ENCODE measurements around the gene KRTAP23-1.

Gene KRTAP23-1

DNA sequence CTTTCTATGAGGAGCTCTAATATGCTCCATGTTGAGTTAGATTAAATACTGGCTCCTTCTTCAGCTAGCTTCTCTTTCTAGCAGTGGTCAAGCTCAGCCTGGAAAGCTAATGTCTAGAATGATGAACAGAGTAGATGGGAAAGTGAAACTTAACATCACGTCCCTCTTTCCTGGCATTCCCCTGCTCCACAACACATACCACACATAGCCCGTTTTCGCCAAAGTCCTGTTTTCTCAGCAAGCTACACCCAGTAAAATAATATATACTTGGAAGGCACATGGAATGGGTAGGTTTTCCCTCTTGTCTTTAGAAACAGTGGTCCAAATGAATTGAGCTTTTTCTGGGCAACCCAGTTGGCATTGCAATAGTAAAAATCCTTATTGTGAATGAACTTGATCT is 14.7 kb downstream of the KRTAP23-1 start:
- Histone ChIP-seq H3K27me3 (replicated peaks; ENCODE audit: control insufficient read depth, insufficient read depth, low read length) (no peaks in the 10 kb centered on the region), H3K4me3 (replicated peaks; ENCODE audit: low read depth, low read length) (no peak overlapping the region), H3K36me3 (ENCODE audit: control insufficient read depth, insufficient read depth, low read length) (no peaks in the 10 kb centered on the region)
- DNase-seq (ENCODE audit: extremely low read depth, insufficient read length) = no peak
- TF ChIP-seq, protein P1, sequence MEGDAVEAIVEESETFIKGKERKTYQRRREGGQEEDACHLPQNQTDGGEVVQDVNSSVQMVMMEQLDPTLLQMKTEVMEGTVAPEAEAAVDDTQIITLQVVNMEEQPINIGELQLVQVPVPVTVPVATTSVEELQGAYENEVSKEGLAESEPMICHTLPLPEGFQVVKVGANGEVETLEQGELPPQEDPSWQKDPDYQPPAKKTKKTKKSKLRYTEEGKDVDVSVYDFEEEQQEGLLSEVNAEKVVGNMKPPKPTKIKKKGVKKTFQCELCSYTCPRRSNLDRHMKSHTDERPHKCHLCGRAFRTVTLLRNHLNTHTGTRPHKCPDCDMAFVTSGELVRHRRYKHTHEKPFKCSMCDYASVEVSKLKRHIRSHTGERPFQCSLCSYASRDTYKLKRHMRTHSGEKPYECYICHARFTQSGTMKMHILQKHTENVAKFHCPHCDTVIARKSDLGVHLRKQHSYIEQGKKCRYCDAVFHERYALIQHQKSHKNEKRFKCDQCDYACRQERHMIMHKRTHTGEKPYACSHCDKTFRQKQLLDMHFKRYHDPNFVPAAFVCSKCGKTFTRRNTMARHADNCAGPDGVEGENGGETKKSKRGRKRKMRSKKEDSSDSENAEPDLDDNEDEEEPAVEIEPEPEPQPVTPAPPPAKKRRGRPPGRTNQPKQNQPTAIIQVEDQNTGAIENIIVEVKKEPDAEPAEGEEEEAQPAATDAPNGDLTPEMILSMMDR (IDR thresholded peaks at IDR 0.05; ENCODE audit: insufficient read depth, low read length, poor library complexity, severe bottlenecking) = no peak

DNA sequence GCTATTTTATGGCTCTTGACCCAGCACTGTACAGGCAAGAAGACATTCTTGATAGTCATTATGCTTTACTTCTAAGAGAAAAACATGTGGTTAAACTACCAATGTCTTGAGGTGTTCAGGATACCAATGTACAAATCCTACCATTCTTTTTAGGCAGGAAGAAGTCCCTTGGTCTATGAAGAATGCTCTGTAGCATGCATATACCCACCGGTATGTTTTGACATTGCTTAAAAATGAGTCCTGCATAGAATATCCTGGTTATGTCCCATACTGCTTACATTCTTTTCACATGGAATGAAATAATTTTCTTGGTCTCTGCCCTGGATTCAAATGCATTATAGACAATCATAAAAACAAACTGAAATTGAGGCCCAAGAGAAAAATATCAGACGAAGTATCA is 15.7 kb downstream of the KRTAP23-1 start:
- Histone ChIP-seq H3K4me3 (replicated peaks; ENCODE audit: low read depth, low read length) (no peak overlapping the region), H3K36me3 (ENCODE audit: control insufficient read depth, insufficient read depth, low read length) (no peaks in the 10 kb centered on the region), H3K27me3 (replicated peaks; ENCODE audit: control insufficient read depth, insufficient read depth, low read length) (no peaks in the 10 kb centered on the region)
- no peak for DNase-seq (ENCODE audit: extremely low read depth, insufficient read length)
- TF ChIP-seq, protein P1 (IDR thresholded peaks at IDR 0.05; ENCODE audit: insufficient read depth, low read length, poor library complexity, severe bottlenecking) = no peak

DNA sequence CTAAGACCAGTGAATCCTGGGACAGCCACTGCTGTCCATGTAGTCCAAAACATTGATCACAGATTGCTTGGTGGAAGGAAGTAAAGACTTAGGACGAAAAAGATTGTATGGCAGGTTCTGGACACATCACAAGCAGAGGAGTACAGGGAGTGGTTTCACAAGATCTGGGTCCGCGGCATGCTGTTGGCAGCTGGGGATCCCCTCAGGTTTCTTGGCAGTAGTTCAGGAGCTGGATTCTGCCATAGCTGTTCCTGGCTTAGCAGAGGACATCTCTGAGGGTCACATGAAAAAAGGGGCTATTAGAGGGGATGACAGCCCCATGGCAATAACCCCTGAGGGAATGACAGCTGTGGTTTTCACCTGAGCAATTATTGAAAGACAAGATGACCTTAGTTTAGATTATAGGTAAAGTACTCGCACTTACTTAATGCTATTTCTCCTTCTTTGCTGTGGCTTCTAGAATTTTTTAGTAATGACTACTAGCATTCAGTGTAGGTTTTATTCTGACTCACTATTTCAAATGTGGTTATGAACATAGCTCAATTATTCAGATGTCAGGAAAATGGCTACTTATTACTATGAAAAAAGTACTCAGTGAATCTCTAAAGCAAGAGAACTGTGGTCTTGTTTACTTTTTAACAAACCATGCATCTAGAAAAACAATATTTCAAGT is 19.1 kb downstream of the KRTAP23-1 start:
- H3K4me3 ChIP-seq (replicated peaks; ENCODE audit: low read depth, low read length) = no peak overlapping the region
- no peak for DNase-seq (ENCODE audit: extremely low read depth, insufficient read length)
- no peaks in the 10 kb centered on the region for H3K27me3 ChIP-seq (replicated peaks; ENCODE audit: control insufficient read depth, insufficient read depth, low read length)
- TF ChIP-seq, protein P1 (IDR thresholded peaks at IDR 0.05; ENCODE audit: insufficient read depth, low read length, poor library complexity, severe bottlenecking) = no peak
- H3K36me3 ChIP-seq (ENCODE audit: control insufficient read depth, insufficient read depth, low read length) = no peaks in the 10 kb centered on the region

DNA sequence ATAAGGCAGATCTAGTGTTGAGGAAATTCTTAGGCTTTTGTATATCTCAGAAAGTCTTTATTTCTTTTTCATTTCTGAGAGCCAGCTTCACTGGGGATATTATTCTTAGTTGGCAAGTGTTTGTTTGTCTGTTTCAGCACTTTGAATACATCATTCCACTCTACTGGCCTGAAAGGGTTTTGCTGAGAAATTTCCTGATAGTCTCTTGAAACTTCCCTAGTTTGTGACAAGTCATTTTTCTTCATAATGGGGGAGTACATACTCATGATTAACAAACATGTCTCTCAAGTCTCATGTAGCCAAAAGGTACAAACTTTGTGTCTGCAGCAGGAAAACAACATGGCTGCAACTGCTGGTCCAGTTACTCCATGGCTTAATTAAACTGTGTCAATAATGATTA is 22.0 kb downstream of the KRTAP23-1 start:
- TF ChIP-seq, protein P1 (IDR thresholded peaks at IDR 0.05; ENCODE audit: insufficient read depth, low read length, poor library complexity, severe bottlenecking) = no peak
- Histone ChIP-seq H3K36me3 (ENCODE audit: control insufficient read depth, insufficient read depth, low read length) (no peaks in the 10 kb centered on the region), H3K4me3 (replicated peaks; ENCODE audit: low read depth, low read length) (no peak overlapping the region), H3K27me3 (replicated peaks; ENCODE audit: control insufficient read depth, insufficient read depth, low read length) (no peaks in the 10 kb centered on the region)
- no peak for DNase-seq (ENCODE audit: extremely low read depth, insufficient read length)

DNA sequence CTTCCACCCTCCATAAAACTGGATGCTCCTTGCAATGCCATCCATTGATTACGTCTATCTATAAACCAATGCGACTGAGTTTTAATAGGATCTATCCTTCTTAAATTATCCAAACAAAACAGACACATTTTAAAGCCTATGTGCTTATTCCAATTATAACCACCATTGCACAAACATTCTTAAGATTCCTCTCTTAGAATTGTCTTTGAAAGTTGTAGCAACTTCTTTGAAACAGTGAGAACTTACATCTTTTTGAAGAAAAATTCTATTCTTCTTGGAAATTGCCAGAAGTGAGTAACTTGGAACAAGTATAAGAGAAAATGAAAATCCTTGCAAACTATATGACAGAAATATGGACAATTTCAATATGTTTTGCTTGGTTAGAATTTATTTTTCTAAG is 28.2 kb downstream of the KRTAP23-1 start, which contains the start of gene KRTAP26-1:
Gene KRTAP26-1, minus strand, starts transcription at position 101 of the 400 bp plus-strand sequence. CDS start 280 bp downstream, outside the sequence.
- H3K4me3 ChIP-seq (replicated peaks; ENCODE audit: low read depth, low read length) = no peak within 1 kb of the TSS
- no peak for DNase-seq (ENCODE audit: extremely low read depth, insufficient read length)
- H3K36me3 ChIP-seq (ENCODE audit: control insufficient read depth, insufficient read depth, low read length) = no peaks in the 10 kb centered on the region
- TF ChIP-seq, protein P1 (IDR thresholded peaks at IDR 0.05; ENCODE audit: insufficient read depth, low read length, poor library complexity, severe bottlenecking) = no peak
- no peaks in the 10 kb centered on the region for H3K27me3 ChIP-seq (replicated peaks; ENCODE audit: control insufficient read depth, insufficient read depth, low read length)
